SU-DHL-6 (cell line): ENCODE measurements around the gene RGPD4.

Experiments used
- CTCF ChIP-seq: fragments of 200-600 bp; sonication (generic); IDR thresholded peaks from one replicate; pipeline ENCODE4 v1.5.1; 2017; ENCODE audit warnings: antibody characterized with exemption, mild to moderate bottlenecking, low read length, moderate library complexity; ENCODE audit not compliant: insufficient read depth, poor library complexity, severe bottlenecking
- EZH2phosphoT487 ChIP-seq: fragments of 200-600 bp; sonication (generic), shearing (Covaris generic); conservative IDR thresholded peaks from 2 replicates; pipeline ENCODE4 v1.6.1; 2018; ENCODE audit warnings: mild to moderate bottlenecking, antibody characterized with exemption, low read length, moderate library complexity, mixed read lengths

GRCh38 chr2:107810734-107811133 lies 16.0 kb upstream of the RGPD4 start:
- TF ChIP-seq EZH2phosphoT487 (no peak), CTCF (no peak)
